Stomach (tissue), 9 donors: ENCODE results near the gene IFNL1. TPM values are rescaled to one million over a fixed set of nuclear protein-coding genes. Genes with fewer than 3 reads are reported as not detected.

ENCODE experiments used
- DNase-seq, 2 donors: peaks; one replicate each; pipeline versions ENCODE4 v3.0.0 to v3.0.0-alpha.2; 2013 to 2019
- H3K27ac ChIP-seq, 5 donors: fragments of 200-600 bp in 4 of 5; sonication (generic) in 4 of 5; one replicate each; pipeline ENCODE4 v1.5.1; 2013 to 2019; ENCODE audit warnings: mild to moderate bottlenecking in 1 of 5, moderate library complexity in 1 of 5
- H3K27me3 ChIP-seq, 3 donors: fragments of 200-600 bp; sonication (generic); one replicate each; pipeline ENCODE4 v1.5.1; 2017 to 2019; ENCODE audit warnings: mixed run types in 1 of 3
- H3K36me3 ChIP-seq, 4 donors: fragments of 200-600 bp; sonication (generic); 1 replicate in 3 of 4; 2 replicates in 1 of 4; pipeline ENCODE4 v1.5.1; 2016 to 2019
- H3K4me1 ChIP-seq, 4 donors: fragments of 200-600 bp; sonication (generic); one replicate each; pipeline ENCODE4 v1.5.1; 2016 to 2019
- H3K4me3 ChIP-seq, 4 donors: fragments of 200-600 bp; sonication (generic) in 3 of 4; one replicate each; pipeline ENCODE4 v1.5.1; 2016 to 2019; ENCODE audit warnings: mild to moderate bottlenecking in 1 of 4
- H3K9me3 ChIP-seq, 4 donors: fragments of 200-600 bp; sonication (generic); one replicate each; pipeline ENCODE4 v1.5.1; 2016 to 2019
- CTCF ChIP-seq, 7 experiments: fragments of 450-650 bp in 4 of 7; fragments of 200-600 bp in 3 of 7; sonication (generic) in 3 of 7; IDR thresholded peaks; one replicate each; pipeline ENCODE4 v1.5.1; 2016 to 2019; ENCODE audit warnings: antibody characterized with exemption in 7 of 7, control low read depth in 2 of 7, mild to moderate bottlenecking in 1 of 7
- EP300 ChIP-seq: sonication (generic); formaldehyde crosslinking; IDR thresholded peaks from one replicate; pipeline ENCODE4 v1.6.1; 2017; ENCODE audit warnings: antibody characterized with exemption
- POLR2A ChIP-seq, 4 donors: fragments of 450-650 bp; IDR thresholded peaks; one replicate each; pipeline ENCODE4 v1.6.1; 2016; ENCODE audit warnings: antibody characterized with exemption in 4 of 4, control low read depth in 2 of 4, mild to moderate bottlenecking in 1 of 4, moderate library complexity in 1 of 4
- POLR2AphosphoS5 ChIP-seq, 3 donors: sonication (generic); formaldehyde crosslinking; IDR thresholded peaks; one replicate each; pipeline ENCODE4 v1.6.1; 2016; ENCODE audit warnings: antibody characterized with exemption in 3 of 3
- WGBS, 5 donors: extraction: QIAGEN DNeasy Blood & Tissue Kit in 3 of 5; methylation state at CpG; one replicate each; pipeline versions ENCODE4 v1.1.5 to v1.1.7; 2013 to 2018; 5-methylcytosine and 5-hydroxymethylcytosine counted together
- intact Hi-C: fragments of 100-400 bp; cut with DNase I; formaldehyde crosslinking; loops from one replicate; pipeline ENCODE4 v1.15.1; 2023; ENCODE audit warnings: low total_unique reads
- polyA plus RNA-seq, 3 donors: library from polyadenylated mRNA; stranded (reverse); fragments of 200-250 nt; gene quantifications; one replicate each; pipeline ENCODE4 v1.2.3, GENCODE V29; 2013
- total RNA-seq, 5 donors: library from RNA; depleted of rRNA; stranded (reverse); fragments of >200 nt; gene quantifications; one replicate each; pipeline versions ENCODE4 v1.1.0 to v1.2.3, GENCODE V29; 2014 to 2016
- donor health status: healthy with polysubstance abuse.
- donor health status: Bipolar disorder and iron deficiency.
- donor health status: healthy.

Gene IFNL1
- total and polyA plus RNA-seq, 8 donors = not detected

DNA sequence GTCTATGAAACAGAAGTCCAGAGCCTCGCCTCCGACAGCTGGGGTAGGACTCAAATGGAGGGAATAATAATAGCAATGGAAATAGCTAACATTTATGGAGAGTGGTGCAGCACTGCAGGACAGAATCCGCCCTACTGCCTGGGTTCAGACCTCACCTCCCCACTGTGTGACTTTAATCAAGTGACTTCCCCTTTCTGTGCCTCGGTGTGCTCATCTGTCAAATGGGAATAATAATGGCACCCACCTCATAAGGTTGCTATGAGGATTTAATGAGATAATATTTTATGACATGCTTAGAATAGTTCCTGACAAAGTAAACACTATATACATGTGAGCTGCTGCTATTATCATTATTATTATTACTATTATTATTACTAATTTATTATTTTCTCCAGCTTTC is 21.3 kb downstream of the IFNL1 start:
- Histone ChIP-seq H3K36me3 (peaks cover 0 to 28% (median 23%) of the 10 kb centered on the region in 4 donors), H3K27me3 (peaks cover 0 to 4% (median 0%) of the 10 kb centered on the region in 3 donors), H3K27ac (no peak overlapping the region), H3K4me1 (peaks cover 7 to 16% (median 15%) of the 10 kb centered on the region in 4 donors), H3K4me3 (no peak overlapping the region), H3K9me3 (no peaks in the 10 kb centered on the region)
- TF ChIP-seq POLR2A (IDR thresholded peaks at IDR 0.05) (no peak), CTCF (IDR thresholded peaks at IDR 0.05) (no peak), POLR2AphosphoS5 (IDR thresholded peaks at IDR 0.05) (no peak), EP300 (no peak)
- DNase-seq = no peak
- intact Hi-C loops = no loop called here
- WGBS, 5 donors = 93 to 99% (median 96%) methylated on average over 4 of the region's 4 CpGs

- H3K4me3 ChIP-seq = no peak overlapping the region
- peaks cover 0 to 4% (median 0%) of the 10 kb centered on the region in 3 donors for H3K27me3 ChIP-seq
- intact Hi-C loops = no loop called here
- TF ChIP-seq POLR2AphosphoS5 (IDR thresholded peaks at IDR 0.05) = no peak
- TF ChIP-seq CTCF (IDR thresholded peaks at IDR 0.05) = no peak
- TF ChIP-seq POLR2A (IDR thresholded peaks at IDR 0.05) = no peak
- no peak for TF ChIP-seq EP300
- WGBS, 5 donors = 86 to 96% (median 92%) methylated on average over 5 of the region's 5 CpGs
- peaks cover 0 to 28% (median 23%) of the 10 kb centered on the region in 4 donors for H3K36me3 ChIP-seq
- peaks cover 7 to 16% (median 15%) of the 10 kb centered on the region in 4 donors for H3K4me1 ChIP-seq
- no peak overlapping the region for H3K27ac ChIP-seq
- H3K9me3 ChIP-seq = no peaks in the 10 kb centered on the region
- no peak for DNase-seq
Observed at GRCh38 chr19:39318071-39318470, 21.9 kb downstream of the IFNL1 start.

- peaks cover 0 to 4% (median 0%) of the 10 kb centered on the region in 3 donors for H3K27me3 ChIP-seq
- 86 to 96% (median 93%) methylated on average over 4 of the region's 4 CpGs; no CpG with 5 or more reads in 1 of the 5 donors for WGBS, 5 donors
- H3K27ac ChIP-seq = no peak overlapping the region
- DNase-seq = no peak
- TF ChIP-seq POLR2AphosphoS5 (IDR thresholded peaks at IDR 0.05) = no peak
- TF ChIP-seq CTCF (IDR thresholded peaks at IDR 0.05) = no peak
- TF ChIP-seq POLR2A (IDR thresholded peaks at IDR 0.05) = no peak
- no peak for TF ChIP-seq EP300
- H3K36me3 ChIP-seq = peaks cover 0 to 22% (median 18%) of the 10 kb centered on the region in 4 donors
- intact Hi-C loops = no loop called here
- H3K4me1 ChIP-seq = peaks cover 7 to 16% (median 15%) of the 10 kb centered on the region in 4 donors
- H3K4me3 ChIP-seq = no peak overlapping the region
- no peaks in the 10 kb centered on the region for H3K9me3 ChIP-seq
Observed at GRCh38 chr19:39318690-39319089, 22.5 kb downstream of the IFNL1 start.

DNA sequence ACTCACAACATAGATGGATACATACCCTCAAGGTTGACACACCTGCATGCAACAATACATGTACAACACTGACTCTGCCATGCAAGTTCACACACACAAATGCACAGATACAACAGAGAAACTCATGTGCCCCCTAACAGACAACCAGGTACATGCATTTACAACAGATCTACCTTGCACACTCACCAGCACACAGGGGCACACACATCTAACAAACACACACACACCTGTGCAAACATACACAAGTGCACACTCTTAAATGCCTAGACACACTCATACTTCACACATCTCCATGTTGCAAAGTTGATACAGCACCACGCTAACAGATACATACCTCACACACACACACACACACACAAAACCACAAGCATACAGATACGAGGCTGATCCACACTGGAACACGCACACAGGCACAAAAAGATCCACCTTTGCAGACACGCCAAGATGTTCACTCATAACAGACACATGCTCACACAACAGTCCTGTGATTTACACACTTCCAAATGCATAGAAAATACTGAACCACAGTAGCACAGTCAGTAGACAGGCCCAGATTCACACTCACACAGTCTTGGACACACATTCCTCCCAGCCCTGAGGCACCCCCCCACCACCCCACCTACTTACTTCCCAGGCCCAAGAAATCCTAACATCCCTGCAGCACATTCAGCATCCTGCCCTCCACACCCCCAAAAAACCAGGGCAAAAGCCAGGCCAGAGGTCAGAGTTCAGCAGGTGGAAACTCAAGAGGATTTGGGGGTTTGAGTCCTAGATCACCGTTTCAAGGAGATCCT is 23.1 kb downstream of the IFNL1 start:
- H3K9me3 ChIP-seq = no peaks in the 10 kb centered on the region
- TF ChIP-seq POLR2AphosphoS5 (IDR thresholded peaks at IDR 0.05) = no peak
- no peak for TF ChIP-seq POLR2A (IDR thresholded peaks at IDR 0.05)
- no peak for TF ChIP-seq EP300
- TF ChIP-seq CTCF (IDR thresholded peaks at IDR 0.05) = no peak
- peaks cover 0 to 4% (median 0%) of the 10 kb centered on the region in 3 donors for H3K27me3 ChIP-seq
- intact Hi-C loops = no loop called here
- WGBS, 5 donors = 72 to 91% (median 86%) methylated on average over 4 to 5 of the region's 5 CpGs
- H3K4me3 ChIP-seq = peak overlapping the region in 1 of 4 donors; percentile 56
- H3K4me1 ChIP-seq = peaks cover 7 to 16% (median 15%) of the 10 kb centered on the region in 4 donors
- peaks cover 0 to 16% (median 12%) of the 10 kb centered on the region in 4 donors for H3K36me3 ChIP-seq
- DNase-seq = no peak
- H3K27ac ChIP-seq = no peak overlapping the region
